SK-N-MC (cell line): ENCODE data around the gene UNC5CL.

Source experiments
- EZH2 ChIP-seq: fragments of 200-600 bp; sonication (generic); IDR thresholded peaks from one replicate; pipeline ENCODE4 v1.6.1; 2017; ENCODE audit warnings: antibody characterized with exemption
- POLR2AphosphoS5 ChIP-seq: IDR thresholded peaks from 2 replicates; pipeline ENCODE4 v1.6.1; 2012; ENCODE audit warnings: mild to moderate bottlenecking, low read depth, low read length, borderline replicate concordance

DNA sequence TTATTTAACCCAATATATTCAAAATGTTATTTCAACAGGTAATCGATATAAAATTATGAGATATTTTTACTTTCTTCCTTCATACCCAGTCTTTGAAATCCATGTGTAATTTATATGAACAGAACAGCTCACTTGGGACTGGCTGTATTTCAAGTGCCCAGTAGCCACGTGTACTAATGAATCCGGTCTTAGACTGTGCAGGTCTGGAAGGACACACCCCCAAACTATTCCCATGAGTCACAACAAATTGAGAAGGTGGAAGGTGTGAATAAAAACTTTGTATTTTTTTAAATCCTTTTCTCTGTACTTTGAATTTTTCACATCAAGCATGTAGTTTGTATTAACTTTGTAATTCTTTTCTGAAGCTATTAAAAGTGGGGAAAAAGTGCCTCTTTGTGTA lies 2.8 kb downstream of the UNC5CL start:
- TF ChIP-seq POLR2AphosphoS5 (no peak), EZH2 (no peak)
